Astrocyte (in vitro differentiated cells and primary cell): ENCODE measurements around the gene RYR2. TPM values are rescaled to one million over a fixed set of nuclear protein-coding genes. Genes with fewer than 3 reads are reported as not detected.

Source experiments
- DNase-seq: peaks from one replicate; pipeline ENCODE4 v3.0.0-alpha.2; 2010; ENCODE audit warnings: low read depth
- FAIRE-seq: peaks from 2 replicates; lab custom pipeline; 2011; peaks lifted over from hg19 to GRCh38; lab: Jason Lieb, UNC
- H2AFZ ChIP-seq: 2 replicates; pipeline ENCODE4 v1.6.0; 2012; ENCODE audit warnings: low read depth, low read length, inconsistent platforms
- H3K27ac ChIP-seq: 2 replicates; pipeline ENCODE4 v1.5.1; 2011; ENCODE audit warnings: low read depth, low read length, inconsistent platforms
- H3K27me3 ChIP-seq: 2 replicates; pipeline ENCODE4 v1.6.0; 2011; ENCODE audit warnings: low read length, inconsistent platforms; ENCODE audit not compliant: insufficient read depth
- H3K36me3 ChIP-seq: 2 replicates; pipeline ENCODE4 v1.5.1; 2011; ENCODE audit warnings: low read length, inconsistent platforms; ENCODE audit not compliant: insufficient read depth
- H3K4me1 ChIP-seq: 2 replicates; pipeline ENCODE4 v1.5.1; 2011; ENCODE audit warnings: low read length, inconsistent platforms; ENCODE audit not compliant: insufficient read depth
- H3K4me2 ChIP-seq: 2 replicates; pipeline ENCODE4 v1.6.0; 2012; ENCODE audit warnings: low read length, inconsistent platforms
- H3K4me3 ChIP-seq: 2 replicates; pipeline ENCODE4 v1.5.1; 2011; ENCODE audit warnings: low read depth, mild to moderate bottlenecking, low read length, inconsistent platforms; ENCODE audit not compliant: insufficient read depth
- H3K79me2 ChIP-seq: 2 replicates; pipeline ENCODE4 v1.6.0; 2012; ENCODE audit warnings: mild to moderate bottlenecking, low read length, inconsistent platforms; ENCODE audit not compliant: insufficient read depth
- H3K9ac ChIP-seq: 2 replicates; pipeline ENCODE4 v1.6.0; 2012; ENCODE audit warnings: mild to moderate bottlenecking, low read length, inconsistent platforms
- H3K9me3 ChIP-seq: 2 replicates; pipeline ENCODE4 v1.5.1; 2012; ENCODE audit warnings: low read depth, mild to moderate bottlenecking, low read length, inconsistent platforms; ENCODE audit not compliant: insufficient read depth
- H4K20me1 ChIP-seq: 2 replicates; pipeline ENCODE4 v1.6.0; 2012; ENCODE audit warnings: low read length, inconsistent platforms; ENCODE audit not compliant: insufficient read depth
- H3K27ac Mint-ChIP-seq: one replicate; pipeline ENCODE4 v1.8.0; 2021; ENCODE audit warnings: mild to moderate bottlenecking, mixed read lengths; ENCODE audit not compliant: unreplicated experiment
- H3K27me3 Mint-ChIP-seq: one replicate; pipeline ENCODE4 v1.8.0; 2021; ENCODE audit warnings: low read depth, mixed read lengths; ENCODE audit not compliant: unreplicated experiment
- H3K36me3 Mint-ChIP-seq: one replicate; pipeline ENCODE4 v1.8.0; 2021; ENCODE audit warnings: low read depth, mixed read lengths; ENCODE audit not compliant: unreplicated experiment
- H3K4me1 Mint-ChIP-seq: one replicate; pipeline ENCODE4 v1.8.0; 2021; ENCODE audit warnings: low read depth, mixed read lengths; ENCODE audit not compliant: unreplicated experiment
- H3K4me3 Mint-ChIP-seq: one replicate; pipeline ENCODE4 v1.8.0; 2021; ENCODE audit warnings: mild to moderate bottlenecking, moderate library complexity, mixed read lengths; ENCODE audit not compliant: unreplicated experiment
- H3K9me3 Mint-ChIP-seq: one replicate; pipeline ENCODE4 v1.8.0; 2021; ENCODE audit warnings: mild to moderate bottlenecking, mixed read lengths; ENCODE audit not compliant: unreplicated experiment
- EZH2 ChIP-seq: IDR thresholded peaks from 2 replicates; pipeline ENCODE4 v1.6.1; 2012; ENCODE audit warnings: mild to moderate bottlenecking, low read length, inconsistent platforms; ENCODE audit not compliant: insufficient read depth
- total RNA-seq: library from RNA; stranded (reverse); gene quantifications from 2 replicates; pipeline ENCODE4 v1.2.1, GENCODE V29; 2021
- TF ChIP-seq, protein P1 (sequence below): IDR thresholded peaks from 2 replicates; pipeline ENCODE4 v1.5.1; 2011; ENCODE audit warnings: low read depth, mild to moderate bottlenecking, inconsistent platforms, low read length, moderate library complexity; ENCODE audit not compliant: insufficient read depth

RYR2 gene
- total RNA-seq, 1 donor from 2014 or later, result 0.30 TPM

DNA sequence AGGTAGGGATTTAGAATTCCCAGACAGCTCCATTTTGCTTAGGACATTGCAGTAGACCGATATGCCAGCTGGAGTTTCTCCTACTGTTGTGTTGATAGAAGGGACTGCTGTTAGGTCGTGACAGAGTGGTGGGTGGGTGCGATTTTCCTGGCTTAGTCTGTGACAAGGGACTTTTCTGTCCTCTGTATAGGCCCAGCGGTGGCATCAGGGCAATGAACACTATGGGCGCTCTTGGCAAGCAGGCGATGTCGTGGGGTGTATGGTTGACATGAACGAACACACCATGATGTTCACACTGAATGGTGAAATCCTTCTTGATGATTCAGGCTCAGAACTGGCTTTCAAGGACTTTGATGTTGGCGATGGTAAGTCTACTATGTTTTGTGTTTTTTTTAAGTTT lies 527.0 kb downstream of the RYR2 start:
- no peaks in the 10 kb centered on the region for H3K36me3 ChIP-seq
- no peaks in the 10 kb centered on the region for H4K20me1 ChIP-seq
- H3K79me2 ChIP-seq, result no peaks in the 10 kb centered on the region
- no peaks in the 10 kb centered on the region for H3K4me1 ChIP-seq
- H3K4me3 ChIP-seq, result no peak overlapping the region
- no peak overlapping the region for H3K4me3 Mint-ChIP-seq
- H3K4me2 ChIP-seq, result no peak overlapping the region
- FAIRE-seq, result no peak
- DNase-seq, result no peak
- H3K27ac Mint-ChIP-seq, result no peak overlapping the region
- no peaks in the 10 kb centered on the region for H3K27me3 Mint-ChIP-seq
- no peaks in the 10 kb centered on the region for H3K4me1 Mint-ChIP-seq
- H3K9me3 ChIP-seq, result no peaks in the 10 kb centered on the region
- no peaks in the 10 kb centered on the region for H3K9me3 Mint-ChIP-seq
- H3K27me3 ChIP-seq, result no peaks in the 10 kb centered on the region
- no peak overlapping the region for H3K9ac ChIP-seq
- no peak for TF ChIP-seq EZH2
- TF ChIP-seq, protein P1, sequence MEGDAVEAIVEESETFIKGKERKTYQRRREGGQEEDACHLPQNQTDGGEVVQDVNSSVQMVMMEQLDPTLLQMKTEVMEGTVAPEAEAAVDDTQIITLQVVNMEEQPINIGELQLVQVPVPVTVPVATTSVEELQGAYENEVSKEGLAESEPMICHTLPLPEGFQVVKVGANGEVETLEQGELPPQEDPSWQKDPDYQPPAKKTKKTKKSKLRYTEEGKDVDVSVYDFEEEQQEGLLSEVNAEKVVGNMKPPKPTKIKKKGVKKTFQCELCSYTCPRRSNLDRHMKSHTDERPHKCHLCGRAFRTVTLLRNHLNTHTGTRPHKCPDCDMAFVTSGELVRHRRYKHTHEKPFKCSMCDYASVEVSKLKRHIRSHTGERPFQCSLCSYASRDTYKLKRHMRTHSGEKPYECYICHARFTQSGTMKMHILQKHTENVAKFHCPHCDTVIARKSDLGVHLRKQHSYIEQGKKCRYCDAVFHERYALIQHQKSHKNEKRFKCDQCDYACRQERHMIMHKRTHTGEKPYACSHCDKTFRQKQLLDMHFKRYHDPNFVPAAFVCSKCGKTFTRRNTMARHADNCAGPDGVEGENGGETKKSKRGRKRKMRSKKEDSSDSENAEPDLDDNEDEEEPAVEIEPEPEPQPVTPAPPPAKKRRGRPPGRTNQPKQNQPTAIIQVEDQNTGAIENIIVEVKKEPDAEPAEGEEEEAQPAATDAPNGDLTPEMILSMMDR, result no peak
- no peaks in the 10 kb centered on the region for H3K36me3 Mint-ChIP-seq
- no peak overlapping the region for H2AFZ ChIP-seq
- H3K27ac ChIP-seq, result no peak overlapping the region

DNA sequence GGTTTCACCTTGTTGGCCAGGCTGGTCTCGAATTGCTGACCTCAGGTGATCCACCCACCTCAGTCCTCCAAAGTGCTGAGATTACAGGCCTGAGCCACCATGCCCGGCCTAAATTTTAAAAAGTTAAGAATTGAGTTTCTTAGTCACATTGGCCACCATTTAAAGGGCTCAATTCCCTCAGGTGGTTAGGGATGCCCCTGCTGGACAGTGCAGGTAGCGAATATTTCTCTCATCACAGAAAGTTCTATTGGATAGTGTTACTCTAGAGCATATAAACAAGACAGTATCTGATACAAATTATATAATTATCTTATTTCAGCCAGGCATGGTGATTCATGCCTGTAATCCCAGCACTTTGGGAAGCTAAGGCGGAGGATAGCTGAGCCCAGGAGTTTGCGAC lies 528.5 kb downstream of the RYR2 start:
- no peaks in the 10 kb centered on the region for H3K36me3 Mint-ChIP-seq
- no peak for TF ChIP-seq EZH2
- TF ChIP-seq, protein P1, result no peak
- Histone ChIP-seq H3K27ac (no peak overlapping the region), H3K4me3 (no peak overlapping the region), H3K4me2 (no peak overlapping the region), H4K20me1 (no peaks in the 10 kb centered on the region), H3K9ac (no peak overlapping the region), H2AFZ (no peak overlapping the region), H3K27me3 (no peaks in the 10 kb centered on the region), H3K9me3 (no peaks in the 10 kb centered on the region), H3K4me1 (no peaks in the 10 kb centered on the region), H3K36me3 (no peaks in the 10 kb centered on the region), H3K79me2 (no peaks in the 10 kb centered on the region)
- no peak for FAIRE-seq
- H3K4me3 Mint-ChIP-seq, result no peak overlapping the region
- no peak overlapping the region for H3K27ac Mint-ChIP-seq
- H3K9me3 Mint-ChIP-seq, result peaks cover 2% of the 10 kb centered on the region
- H3K4me1 Mint-ChIP-seq, result no peaks in the 10 kb centered on the region
- no peak for DNase-seq
- H3K27me3 Mint-ChIP-seq, result no peaks in the 10 kb centered on the region

DNA sequence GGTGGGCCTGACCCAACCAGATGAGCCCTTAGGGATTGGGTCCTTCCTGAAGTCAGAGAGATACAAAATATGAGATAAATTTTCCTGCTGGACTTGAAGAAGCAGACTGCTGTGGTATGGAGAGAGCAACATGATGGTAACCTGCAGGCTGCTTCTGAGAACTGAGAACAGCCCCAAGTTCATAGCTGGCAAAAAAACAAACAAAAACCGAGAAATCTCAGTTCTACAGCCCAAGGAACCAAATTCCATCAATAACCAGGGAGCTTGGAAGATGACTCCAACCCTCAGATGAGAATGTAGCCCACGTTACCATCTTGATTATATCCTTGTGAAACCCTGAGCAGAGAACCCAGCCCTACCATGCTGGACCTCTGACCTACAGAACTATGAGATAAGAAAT lies 532.6 kb downstream of the RYR2 start:
- Histone ChIP-seq H3K36me3 (no peaks in the 10 kb centered on the region), H3K27ac (no peak overlapping the region), H3K4me1 (no peaks in the 10 kb centered on the region), H4K20me1 (no peaks in the 10 kb centered on the region), H3K4me2 (no peak overlapping the region), H3K27me3 (no peaks in the 10 kb centered on the region), H3K4me3 (no peak overlapping the region), H3K9me3 (no peaks in the 10 kb centered on the region), H3K9ac (no peak overlapping the region), H3K79me2 (no peaks in the 10 kb centered on the region), H2AFZ (no peak overlapping the region)
- no peak for DNase-seq
- no peak for FAIRE-seq
- H3K27ac Mint-ChIP-seq, result no peak overlapping the region
- H3K36me3 Mint-ChIP-seq, result no peaks in the 10 kb centered on the region
- H3K4me1 Mint-ChIP-seq, result no peaks in the 10 kb centered on the region
- H3K27me3 Mint-ChIP-seq, result no peaks in the 10 kb centered on the region
- peaks cover 6% of the 10 kb centered on the region for H3K9me3 Mint-ChIP-seq
- no peak overlapping the region for H3K4me3 Mint-ChIP-seq
- TF ChIP-seq EZH2, result no peak
- TF ChIP-seq, protein P1, result no peak
